Pancreas (tissue), 10 donors: Measurements from ENCODE around the gene RALA. TPM values are rescaled to one million over a fixed set of nuclear protein-coding genes. Genes with fewer than 3 reads are reported as not detected.

Source experiments
- ATAC-seq, 4 donors: fragments of 200-7000 bp; cut with Tn5 transposase; one replicate each; pipeline versions ENCODE4 v1.8.0 to v1.9.1; 2020; ENCODE audit warnings: mild to moderate bottlenecking in 4 of 4, moderate library complexity in 4 of 4
- DNase-seq, 6 donors: peaks; one replicate each; pipeline ENCODE4 v3.0.0-alpha.2; 2020
- FAIRE-seq: peaks from 2 replicates; lab custom pipeline; 2012; peaks lifted over from hg19 to GRCh38; lab: Jason Lieb, UNC
- H3K27ac ChIP-seq, 4 donors: fragments of 200-600 bp; sonication (generic); 1 replicate in 3 of 4; 2 replicates in 1 of 4; pipeline versions ENCODE4 v1.5.0 to v1.8.0; 2020
- H3K27me3 ChIP-seq, 4 donors: fragments of 200-600 bp; one replicate each; pipeline ENCODE4 v1.8.0; 2021
- H3K36me3 ChIP-seq, 3 donors: fragments of 200-600 bp; sonication (generic) in 1 of 3; one replicate each; pipeline versions ENCODE4 v1.5.0 to v1.8.0; 2020 to 2021
- H3K4me1 ChIP-seq, 3 donors: fragments of 200-600 bp; one replicate each; pipeline ENCODE4 v1.8.0; 2021
- H3K4me3 ChIP-seq, 4 donors: fragments of 200-600 bp; sonication (generic) in 2 of 4; one replicate each; pipeline versions ENCODE4 v1.5.0 to v1.8.0; 2020 to 2021
- H3K9me3 ChIP-seq, 4 donors: fragments of 200-600 bp; one replicate each; pipeline ENCODE4 v1.8.0; 2021
- CTCF ChIP-seq, 4 donors: fragments of 200-600 bp; sonication (generic) in 3 of 4; IDR thresholded peaks; one replicate each; pipeline versions ENCODE4 v1.5.0 to v1.8.0; 2021; ENCODE audit warnings: antibody characterized with exemption in 4 of 4
- WGBS, 2 donors: extraction: QIAGEN DNeasy Blood & Tissue Kit; methylation state at CpG; one replicate each; pipeline ENCODE4 v1.1.7; 2013; 5-methylcytosine and 5-hydroxymethylcytosine counted together
- intact Hi-C, 3 donors: fragments of 100-400 bp; cut with DNase I; formaldehyde crosslinking; loops; one replicate each; pipeline versions ENCODE4 v1.11.1 to v1.14.2; 2022
- polyA plus RNA-seq, 2 donors: library from polyadenylated mRNA; stranded (reverse); fragments of 200-250 nt; gene quantifications; one replicate each; pipeline ENCODE4 v1.2.3, GENCODE V29; 2013
- total RNA-seq, 6 donors: library from RNA; stranded (reverse); fragmentation: NEBNext Ultra II Directional in 4 of 6; extraction: Animal tissue kit (Norgen Biotek cat#: 25700) in 4 of 6; gene quantifications; one replicate each; pipeline versions ENCODE4 v1.2.1 to v1.2.4, GENCODE V29; 2021 to 2023
- donor health status: healthy with polysubstance abuse.
- donor health status: DM: no; HTN: no; CAD: no; lungs with moderate emphysema.
- donor health status: DM: no; HTN: no; CAD: no.
- donor health status: control.
- donor health status: control.
- donor health status: Bipolar disorder and iron deficiency.
- donor health status: DM: yes; HTN: yes; CAD: no.
- donor health status: DM: no; HTN: no; CAD: no.
- donor health status: DM: no; HTN: no; CAD: no.
- donor health status: DM: yes; HTN: yes; CAD: no.

The RALA gene
- total and polyA plus RNA-seq, 8 donors, result 7.0 to 19.1 (median 8.8) TPM

- Histone ChIP-seq H3K36me3 (no peaks in the 10 kb centered on the region), H3K4me3 (no peak overlapping the region), H3K9me3 (no peaks in the 10 kb centered on the region), H3K27ac (no peak overlapping the region), H3K27me3 (no peaks in the 10 kb centered on the region), H3K4me1 (no peaks in the 10 kb centered on the region)
- no peak for TF ChIP-seq CTCF (IDR thresholded peaks at IDR 0.05)
- ATAC-seq, result peak in 1 of 4 donors; percentile 24
- no peak for DNase-seq
- WGBS, 2 donors, result 51 to 65% methylated on average over 2 of the region's 2 CpGs
- intact Hi-C loops, result loop anchor here in 1 of 3 donors (10.0 kb wide), 1 partner anchor 152 kb away; no protein-coding TSS in a partner anchor
- no peak for FAIRE-seq
Observed at GRCh38 chr7:39592586-39592985, 30.8 kb upstream of the RALA start.

- H3K4me3 ChIP-seq, result no peak overlapping the region
- DNase-seq, result no peak
- H3K36me3 ChIP-seq, result no peaks in the 10 kb centered on the region
- H3K9me3 ChIP-seq, result no peaks in the 10 kb centered on the region
- no peak for ATAC-seq
- H3K27me3 ChIP-seq, result no peaks in the 10 kb centered on the region
- H3K4me1 ChIP-seq, result no peaks in the 10 kb centered on the region
- intact Hi-C loops, result loop anchor here in 1 of 3 donors (10.0 kb wide), 1 partner anchor 150 kb away; no protein-coding TSS in a partner anchor
- no peak for FAIRE-seq
- WGBS, 2 donors, result 37 to 41% methylated on average over 5 of the region's 5 CpGs
- TF ChIP-seq CTCF (IDR thresholded peaks at IDR 0.05), result no peak
- no peak overlapping the region for H3K27ac ChIP-seq
Observed at GRCh38 chr7:39594988-39595620, 28.3 kb upstream of the RALA start.

GRCh38 chr7:39602351-39602750, 21.0 kb upstream of the RALA start:
- Histone ChIP-seq H3K9me3 (no peaks in the 10 kb centered on the region), H3K36me3 (no peaks in the 10 kb centered on the region), H3K4me3 (no peak overlapping the region), H3K4me1 (no peaks in the 10 kb centered on the region), H3K27me3 (no peaks in the 10 kb centered on the region), H3K27ac (no peak overlapping the region)
- DNase-seq (no peak), FAIRE-seq (no peak), ATAC-seq (no peak)
- intact Hi-C loops, result no loop called here
- TF ChIP-seq CTCF (IDR thresholded peaks at IDR 0.05), result no peak
- 62 to 74% methylated on average over 2 of the region's 2 CpGs for WGBS, 2 donors

GRCh38 chr7:39603924-39604323, 19.4 kb upstream of the RALA start:
- intact Hi-C loops, result no loop called here
- FAIRE-seq (no peak), DNase-seq (no peak), ATAC-seq (no peak)
- H3K9me3 ChIP-seq, result no peaks in the 10 kb centered on the region
- no peaks in the 10 kb centered on the region for H3K36me3 ChIP-seq
- H3K4me1 ChIP-seq, result no peaks in the 10 kb centered on the region
- H3K27me3 ChIP-seq, result no peaks in the 10 kb centered on the region
- TF ChIP-seq CTCF (IDR thresholded peaks at IDR 0.05), result no peak
- no peak overlapping the region for H3K27ac ChIP-seq
- H3K4me3 ChIP-seq, result no peak overlapping the region

GRCh38 chr7:39605087-39605486, 18.3 kb upstream of the RALA start:
- Histone ChIP-seq H3K27ac (no peak overlapping the region), H3K27me3 (no peaks in the 10 kb centered on the region), H3K4me1 (no peaks in the 10 kb centered on the region), H3K9me3 (no peaks in the 10 kb centered on the region), H3K4me3 (no peak overlapping the region), H3K36me3 (no peaks in the 10 kb centered on the region)
- FAIRE-seq (no peak), ATAC-seq (no peak), DNase-seq (no peak)
- intact Hi-C loops, result no loop called here
- WGBS, 2 donors, result 66 to 86% methylated on average over 1 of the region's 1 CpG
- no peak for TF ChIP-seq CTCF (IDR thresholded peaks at IDR 0.05)
